Smooth muscle cell (in vitro differentiated cells): ENCODE results near the gene KHSRP. TPM values are rescaled to one million over a fixed set of nuclear protein-coding genes. Genes with fewer than 3 reads are reported as not detected.

Source experiments
- DNase-seq: peaks from one replicate; lab custom pipeline; 2025; ENCODE audit not compliant: unreplicated experiment; lab: John Stamatoyannopoulos, UW
- H2AFZ ChIP-seq: fragments of 200-600 bp; sonication (generic); 2 replicates; pipeline ENCODE4 v1.6.0; 2016; ENCODE audit warnings: antibody characterized with exemption, low read depth, mild to moderate bottlenecking
- H3F3A ChIP-seq: fragments of 200-600 bp; sonication (generic); 2 replicates; pipeline ENCODE4 v1.6.0; 2017; ENCODE audit warnings: antibody characterized with exemption, low read depth
- H3K27ac ChIP-seq: fragments of 200-600 bp; sonication (generic); 2 replicates; pipeline ENCODE4 v1.5.1; 2016; ENCODE audit warnings: low read depth, mild to moderate bottlenecking
- H3K27me3 ChIP-seq: fragments of 200-600 bp; sonication (generic); 2 replicates; pipeline ENCODE4 v1.6.1; 2016; ENCODE audit warnings: low read depth, mild to moderate bottlenecking
- H3K36me3 ChIP-seq: fragments of 200-600 bp; sonication (generic); 2 replicates; pipeline ENCODE4 v1.5.1; 2016; ENCODE audit warnings: low read depth
- H3K4me1 ChIP-seq: fragments of 200-600 bp; sonication (generic); 2 replicates; pipeline ENCODE4 v1.5.1; 2016; ENCODE audit warnings: low read depth
- H3K4me2 ChIP-seq: fragments of 200-600 bp; sonication (generic); 2 replicates; pipeline ENCODE4 v1.6.0; 2016; ENCODE audit warnings: mild to moderate bottlenecking
- H3K4me3 ChIP-seq: fragments of 200-600 bp; sonication (generic); 2 replicates; pipeline ENCODE4 v1.5.1; 2016; ENCODE audit warnings: mild to moderate bottlenecking
- H3K79me2 ChIP-seq: fragments of 200-600 bp; sonication (generic); 2 replicates; pipeline ENCODE4 v1.6.0; 2016; ENCODE audit warnings: low read depth, mild to moderate bottlenecking
- H3K9ac ChIP-seq: fragments of 200-600 bp; sonication (generic); 2 replicates; pipeline ENCODE4 v1.6.0; 2016; ENCODE audit warnings: low read depth
- H3K9me3 ChIP-seq: fragments of 200-600 bp; sonication (generic); replicated peaks from 2 replicates; pipeline ENCODE4 v1.5.1; 2016; ENCODE audit warnings: low read depth
- H4K20me1 ChIP-seq: fragments of 200-600 bp; sonication (generic); 2 replicates; pipeline ENCODE4 v1.6.0; 2016; ENCODE audit warnings: low read depth
- CTCF ChIP-seq: fragments of 200-600 bp; sonication (generic); IDR thresholded peaks from 2 replicates; pipeline ENCODE4 v1.5.1; 2017; ENCODE audit warnings: borderline replicate concordance, mild to moderate bottlenecking, antibody characterized with exemption; ENCODE audit not compliant: insufficient read depth, poor library complexity, severe bottlenecking
- WGBS: methylation state at CpG from one replicate; pipeline ENCODE4 v1.1.7; 2016; ENCODE audit warnings: low lambda C conversion rate; 5-methylcytosine and 5-hydroxymethylcytosine counted together
- polyA plus RNA-seq: library from polyadenylated mRNA; unstranded; fragments of >200 nt; fragmentation: Nextera tagmentation; extraction: Ambion mirVana; gene quantifications from 2 replicates; pipeline ENCODE4 v1.2.1, GENCODE V29; 2016
- total RNA-seq: library from RNA; depleted of rRNA; stranded (reverse); fragments of >200 nt; gene quantifications from 2 replicates; pipeline ENCODE4 v1.2.3, GENCODE V29; 2014

The KHSRP gene
- total and polyA plus RNA-seq, 2 experiments from 2014 or later = 59.1 to 179 TPM

- no peaks in the 10 kb centered on the region for H3K9me3 ChIP-seq
- no peak overlapping the region for H2AFZ ChIP-seq
- peak overlapping the region; percentile 35 for H3K27ac ChIP-seq
- no peak for DNase-seq
- H3F3A ChIP-seq = peaks cover 14% of the 10 kb centered on the region
- peaks cover 5% of the 10 kb centered on the region for H3K4me1 ChIP-seq
- no peaks in the 10 kb centered on the region for H3K79me2 ChIP-seq
- no peaks in the 10 kb centered on the region for H3K27me3 ChIP-seq
- H3K4me2 ChIP-seq = peak overlapping the region; percentile 86
- H3K9ac ChIP-seq = no peak overlapping the region
- H3K4me3 ChIP-seq = peak overlapping the region; percentile 44
- TF ChIP-seq CTCF = no peak
- WGBS = 27% methylated on average over 4 of the region's 5 CpGs
- H4K20me1 ChIP-seq = no peaks in the 10 kb centered on the region
- no peaks in the 10 kb centered on the region for H3K36me3 ChIP-seq
Observed at GRCh38 chr19:6373813-6374108, 50.9 kb downstream of the KHSRP start.

GRCh38 chr19:6373096-6373812, 51.4 kb downstream of the KHSRP start:
- Histone ChIP-seq H3F3A (peaks cover 10% of the 10 kb centered on the region), H3K36me3 (no peaks in the 10 kb centered on the region), H3K27ac (peak overlapping the region; percentile 94), H3K9me3 (no peaks in the 10 kb centered on the region), H3K4me1 (peaks cover 5% of the 10 kb centered on the region), H4K20me1 (no peaks in the 10 kb centered on the region), H3K4me3 (peak overlapping the region; percentile 81), H2AFZ (peak overlapping the region; percentile 86), H3K4me2 (peak overlapping the region; percentile 86), H3K79me2 (no peaks in the 10 kb centered on the region), H3K27me3 (no peaks in the 10 kb centered on the region), H3K9ac (peak overlapping the region; percentile 87)
- no peak for TF ChIP-seq CTCF
- DNase-seq = peak; percentile 98
- 0% methylated on average over 5 of the region's 53 CpGs for WGBS

GRCh38 chr19:6372594-6373095, 52.0 kb downstream of the KHSRP start, which contains the start of gene ALKBH7:
Gene ALKBH7 (plus strand): TSS chr19:6372794. CDS start chr19:6372821, 27 bp downstream.
- no peaks in the 10 kb centered on the region for H4K20me1 ChIP-seq
- peak within 1 kb of the TSS; percentile 86 for H3K4me2 ChIP-seq
- peak within 1 kb of the TSS; percentile 81 for H3K4me3 ChIP-seq
- H3K79me2 ChIP-seq = no peaks in the 10 kb centered on the region
- no peak for TF ChIP-seq CTCF
- H2AFZ ChIP-seq = peak within 1 kb of the TSS; percentile 86
- 1% methylated on average over 44 of the region's 47 CpGs for WGBS
- peak; percentile 98 for DNase-seq
- H3F3A ChIP-seq = peaks cover 9% of the 10 kb centered on the region
- H3K27ac ChIP-seq = peak within 1 kb of the TSS; percentile 94
- no peaks in the 10 kb centered on the region for H3K27me3 ChIP-seq
- no peaks in the 10 kb centered on the region for H3K36me3 ChIP-seq
- no peaks in the 10 kb centered on the region for H3K9me3 ChIP-seq
- H3K9ac ChIP-seq = peak within 1 kb of the TSS; percentile 87
- peaks cover 5% of the 10 kb centered on the region for H3K4me1 ChIP-seq

GRCh38 chr19:6364353-6364752, 60.3 kb downstream of the KHSRP start:
- TF ChIP-seq CTCF = no peak
- no peaks in the 10 kb centered on the region for H3F3A ChIP-seq
- no peaks in the 10 kb centered on the region for H3K27me3 ChIP-seq
- no peaks in the 10 kb centered on the region for H3K36me3 ChIP-seq
- H4K20me1 ChIP-seq = no peaks in the 10 kb centered on the region
- no peak overlapping the region for H2AFZ ChIP-seq
- no peak overlapping the region for H3K4me2 ChIP-seq
- no peaks in the 10 kb centered on the region for H3K9me3 ChIP-seq
- no peak overlapping the region for H3K27ac ChIP-seq
- H3K4me1 ChIP-seq = peaks cover 5% of the 10 kb centered on the region
- no peak for DNase-seq
- H3K79me2 ChIP-seq = peaks cover 12% of the 10 kb centered on the region
- H3K4me3 ChIP-seq = no peak overlapping the region
- 97% methylated on average over 21 of the region's 21 CpGs for WGBS
- H3K9ac ChIP-seq = no peak overlapping the region
